K562 (cell line): ENCODE measurements around the gene DNASE2. TPM values are rescaled to one million over a fixed set of nuclear protein-coding genes. Genes with fewer than 3 reads are reported as not detected.

Experiments
- CC2D1A ChIP-seq: fragments of 450-650 bp; IDR thresholded peaks from 2 replicates; pipeline ENCODE4 v1.6.1; 2017; ENCODE audit warnings: mild to moderate bottlenecking
- CHD2 ChIP-seq: IDR thresholded peaks from 2 replicates; pipeline ENCODE4 v1.6.1; 2011; ENCODE audit warnings: low read depth, low read length
- HMG20B ChIP-seq: fragments of 250-450 bp; sonication (Bioruptor Pico); IDR thresholded peaks from 2 replicates; pipeline ENCODE4 v1.5.0; 2021; ENCODE audit warnings: mild to moderate bottlenecking
- HNRNPLL ChIP-seq: fragments of 200-400 bp; formaldehyde crosslinking; IDR thresholded peaks from 2 replicates; pipeline ENCODE4 v1.6.1; 2017; ENCODE audit warnings: low read length, low read depth, mild to moderate bottlenecking; ENCODE audit not compliant: poor library complexity, severe bottlenecking
- JUN ChIP-seq, 2 experiments: sonication (generic) in 1 of 2; formaldehyde crosslinking in 1 of 2; IDR thresholded peaks; 2 replicates each; pipeline versions ENCODE4 v1.6.1 to v1.8.0; 2012 to 2022; ENCODE audit warnings: borderline replicate concordance in 2 of 2, mild to moderate bottlenecking in 2 of 2, improper control_type of control experiment in 1 of 2, low read depth in 1 of 2, low read length in 1 of 2, missing genetic modification reagents in 1 of 2
- NCOA1 ChIP-seq: fragments of 450-650 bp; IDR thresholded peaks from 2 replicates; pipeline ENCODE4 v1.6.1; 2016; ENCODE audit warnings: low read depth
- NCOA4 ChIP-seq: fragments of 450-650 bp; IDR thresholded peaks from 2 replicates; pipeline ENCODE4 v1.6.1; 2018; ENCODE audit warnings: mild to moderate bottlenecking; ENCODE audit not compliant: partially characterized antibody
- NCOR1 ChIP-seq: fragments of 450-650 bp; IDR thresholded peaks from 2 replicates; pipeline ENCODE4 v1.6.1; 2016; ENCODE audit warnings: mild to moderate bottlenecking, moderate library complexity
- NFYB ChIP-seq: IDR thresholded peaks from 2 replicates; pipeline ENCODE4 v1.6.1; 2011; ENCODE audit warnings: mild to moderate bottlenecking, moderate library complexity; ENCODE audit not compliant: insufficient read length; ENCODE audit errors: extremely low read depth
- POLR2A ChIP-seq: fragments of 450-650 bp; conservative IDR thresholded peaks from 2 replicates; pipeline ENCODE4 v1.6.1; 2016
- SRF ChIP-seq, 2 experiments: fragments of 250-450, 450-650 bp in 1 of 2; sonication (Bioruptor Pico) in 1 of 2; sonication (generic) in 1 of 2; formaldehyde crosslinking; IDR thresholded peaks; 2 replicates each; pipeline versions ENCODE4 v1.5.0 to v1.5.1; 2020 to 2022; ENCODE audit warnings: mild to moderate bottlenecking in 1 of 2, missing genetic modification reagents in 1 of 2
- TAF1 ChIP-seq: IDR thresholded peaks from 2 replicates; pipeline ENCODE4 v1.6.1; 2011; ENCODE audit warnings: mild to moderate bottlenecking, low read length, moderate library complexity; ENCODE audit not compliant: insufficient read depth, control insufficient read depth, severe bottlenecking; ENCODE audit errors: extremely low read depth
- TFAM ChIP-seq: fragments of 250-450 bp; sonication (Bioruptor Pico); conservative IDR thresholded peaks from 2 replicates; pipeline ENCODE4 v1.5.0; 2021; ENCODE audit warnings: mild to moderate bottlenecking, moderate library complexity
- THRA ChIP-seq: fragments of 450-650 bp; IDR thresholded peaks from 2 replicates; pipeline ENCODE4 v1.6.1; 2017; ENCODE audit warnings: mild to moderate bottlenecking, moderate library complexity
- TRIM28 ChIP-seq: fragments of 450-650 bp; IDR thresholded peaks from 2 replicates; pipeline ENCODE4 v1.6.1; 2017
- ZNF263 ChIP-seq: sonication (generic); formaldehyde crosslinking; IDR thresholded peaks from 2 replicates; pipeline ENCODE4 v1.8.0; 2022; ENCODE audit warnings: mild to moderate bottlenecking, missing genetic modification reagents, borderline replicate concordance
- polyA plus RNA-seq, 8 experiments: library from polyadenylated mRNA; depleted of rRNA in 4 of 8; stranded (reverse) in 5 of 8; unstranded in 3 of 8; fragments of >200 nt; fragmentation: Nextera tagmentation in 2 of 8; fragmentation: Illumina TruSeq in 1 of 8; extraction: Ambion mirVana in 2 of 8; extraction: Trizol in 1 of 8; gene quantifications; 2 replicates each; pipeline versions ENCODE4 v1.2.1 to v1.2.3, GENCODE V29; 2011 to 2014; ENCODE audit warnings: inconsistent platforms in 1 of 8, missing spikeins in 1 of 8
- total RNA-seq, 7 experiments: library from RNA; depleted of rRNA in 6 of 7; stranded (reverse); fragments of >200 nt in 6 of 7; fragmentation: Illumina TruSeq in 2 of 7; extraction: Trizol in 2 of 7; gene quantifications; 2 replicates each; pipeline versions ENCODE4 v1.2.1 to v1.2.3, GENCODE V29; 2011 to 2021; ENCODE audit warnings: low replicate concordance in 1 of 7
- TF ChIP-seq, protein P1 (sequence below): fragments of 200-400 bp; formaldehyde crosslinking; IDR thresholded peaks from 2 replicates; pipeline ENCODE4 v1.6.1; 2017; ENCODE audit warnings: mild to moderate bottlenecking, low read depth, low read length, moderate library complexity
- TF ChIP-seq, protein P2 (sequence below): sonication (generic); formaldehyde crosslinking; IDR thresholded peaks from 2 replicates; pipeline ENCODE4 v1.8.0; 2022; ENCODE audit warnings: missing genetic modification reagents, mild to moderate bottlenecking, moderate library complexity, borderline replicate concordance
- TF ChIP-seq, protein P3 (sequence below): fragments of 250-450 bp; sonication (Bioruptor Pico); IDR thresholded peaks from 2 replicates; pipeline ENCODE4 v1.5.0; 2020; ENCODE audit warnings: mild to moderate bottlenecking
- TF ChIP-seq, protein P4 (sequence below): sonication (generic); formaldehyde crosslinking; IDR thresholded peaks from 2 replicates; pipeline ENCODE4 v1.4.0; 2020; ENCODE audit warnings: mild to moderate bottlenecking, missing genetic modification reagents

DNASE2 gene
- total and polyA plus RNA-seq, 9 of the 15 experiments (the other 6 are each of a cell fraction or from before 2014, with no cell fraction given) = 4.4 to 27.0 (median 20.2) TPM

- TF ChIP-seq NCOA1 (no peak), SRF (CRISPR knock-in tag; IDR thresholded peaks at IDR 0.05) (no peak), TRIM28 (no peak), JUN (IDR thresholded peaks at IDR 0.05; ENCODE audit: borderline replicate concordance, low read depth, low read length) (no peak), JUN (CRISPR knock-in tag; IDR thresholded peaks at IDR 0.05; ENCODE audit: borderline replicate concordance) (no peak), TAF1 (no peak), CC2D1A (no peak), NCOA4 (no peak), POLR2A (no peak), HMG20B (CRISPR knock-in tag) (no peak), TFAM (no peak), HNRNPLL (no peak), NCOR1 (no peak), ZNF263 (CRISPR knock-in tag) (peak; percentile 62), THRA (no peak), NFYB (peak; percentile 60), CHD2 (peak; percentile 78)
- TF ChIP-seq, protein P1, sequence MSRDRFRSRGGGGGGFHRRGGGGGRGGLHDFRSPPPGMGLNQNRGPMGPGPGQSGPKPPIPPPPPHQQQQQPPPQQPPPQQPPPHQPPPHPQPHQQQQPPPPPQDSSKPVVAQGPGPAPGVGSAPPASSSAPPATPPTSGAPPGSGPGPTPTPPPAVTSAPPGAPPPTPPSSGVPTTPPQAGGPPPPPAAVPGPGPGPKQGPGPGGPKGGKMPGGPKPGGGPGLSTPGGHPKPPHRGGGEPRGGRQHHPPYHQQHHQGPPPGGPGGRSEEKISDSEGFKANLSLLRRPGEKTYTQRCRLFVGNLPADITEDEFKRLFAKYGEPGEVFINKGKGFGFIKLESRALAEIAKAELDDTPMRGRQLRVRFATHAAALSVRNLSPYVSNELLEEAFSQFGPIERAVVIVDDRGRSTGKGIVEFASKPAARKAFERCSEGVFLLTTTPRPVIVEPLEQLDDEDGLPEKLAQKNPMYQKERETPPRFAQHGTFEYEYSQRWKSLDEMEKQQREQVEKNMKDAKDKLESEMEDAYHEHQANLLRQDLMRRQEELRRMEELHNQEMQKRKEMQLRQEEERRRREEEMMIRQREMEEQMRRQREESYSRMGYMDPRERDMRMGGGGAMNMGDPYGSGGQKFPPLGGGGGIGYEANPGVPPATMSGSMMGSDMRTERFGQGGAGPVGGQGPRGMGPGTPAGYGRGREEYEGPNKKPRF = no peak
- TF ChIP-seq, protein P2, sequence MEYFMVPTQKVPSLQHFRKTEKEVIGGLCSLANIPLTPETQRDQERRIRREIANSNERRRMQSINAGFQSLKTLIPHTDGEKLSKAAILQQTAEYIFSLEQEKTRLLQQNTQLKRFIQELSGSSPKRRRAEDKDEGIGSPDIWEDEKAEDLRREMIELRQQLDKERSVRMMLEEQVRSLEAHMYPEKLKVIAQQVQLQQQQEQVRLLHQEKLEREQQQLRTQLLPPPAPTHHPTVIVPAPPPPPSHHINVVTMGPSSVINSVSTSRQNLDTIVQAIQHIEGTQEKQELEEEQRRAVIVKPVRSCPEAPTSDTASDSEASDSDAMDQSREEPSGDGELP (CRISPR knock-in tag) = no peak
- TF ChIP-seq, protein P3, sequence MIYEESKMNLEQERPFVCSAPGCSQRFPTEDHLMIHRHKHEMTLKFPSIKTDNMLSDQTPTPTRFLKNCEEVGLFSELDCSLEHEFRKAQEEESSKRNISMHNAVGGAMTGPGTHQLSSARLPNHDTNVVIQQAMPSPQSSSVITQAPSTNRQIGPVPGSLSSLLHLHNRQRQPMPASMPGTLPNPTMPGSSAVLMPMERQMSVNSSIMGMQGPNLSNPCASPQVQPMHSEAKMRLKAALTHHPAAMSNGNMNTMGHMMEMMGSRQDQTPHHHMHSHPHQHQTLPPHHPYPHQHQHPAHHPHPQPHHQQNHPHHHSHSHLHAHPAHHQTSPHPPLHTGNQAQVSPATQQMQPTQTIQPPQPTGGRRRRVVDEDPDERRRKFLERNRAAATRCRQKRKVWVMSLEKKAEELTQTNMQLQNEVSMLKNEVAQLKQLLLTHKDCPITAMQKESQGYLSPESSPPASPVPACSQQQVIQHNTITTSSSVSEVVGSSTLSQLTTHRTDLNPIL = no peak
- TF ChIP-seq, protein P4, sequence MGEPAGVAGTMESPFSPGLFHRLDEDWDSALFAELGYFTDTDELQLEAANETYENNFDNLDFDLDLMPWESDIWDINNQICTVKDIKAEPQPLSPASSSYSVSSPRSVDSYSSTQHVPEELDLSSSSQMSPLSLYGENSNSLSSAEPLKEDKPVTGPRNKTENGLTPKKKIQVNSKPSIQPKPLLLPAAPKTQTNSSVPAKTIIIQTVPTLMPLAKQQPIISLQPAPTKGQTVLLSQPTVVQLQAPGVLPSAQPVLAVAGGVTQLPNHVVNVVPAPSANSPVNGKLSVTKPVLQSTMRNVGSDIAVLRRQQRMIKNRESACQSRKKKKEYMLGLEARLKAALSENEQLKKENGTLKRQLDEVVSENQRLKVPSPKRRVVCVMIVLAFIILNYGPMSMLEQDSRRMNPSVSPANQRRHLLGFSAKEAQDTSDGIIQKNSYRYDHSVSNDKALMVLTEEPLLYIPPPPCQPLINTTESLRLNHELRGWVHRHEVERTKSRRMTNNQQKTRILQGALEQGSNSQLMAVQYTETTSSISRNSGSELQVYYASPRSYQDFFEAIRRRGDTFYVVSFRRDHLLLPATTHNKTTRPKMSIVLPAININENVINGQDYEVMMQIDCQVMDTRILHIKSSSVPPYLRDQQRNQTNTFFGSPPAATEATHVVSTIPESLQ (CRISPR knock-in tag) = no peak
These were observed 46.1 kb downstream of the DNASE2 start (continued) for GRCh38 chr19:12834976-12835757.
